SK-N-SH treated with all-trans-retinoic acid at 6 μM for 48 hours (cell line): ENCODE results near the gene CDC14A.

Experiments
- ARNTL ChIP-seq: fragments of 450-650 bp; formaldehyde crosslinking; IDR thresholded peaks from 2 replicates; pipeline ENCODE4 v1.5.0; 2020; ENCODE audit warnings: low read depth, mild to moderate bottlenecking, moderate library complexity, borderline replicate concordance
- OSR1 ChIP-seq: fragments of 250-450 bp; sonication (Bioruptor Pico); IDR thresholded peaks from 2 replicates; pipeline ENCODE4 v1.8.0; 2022; ENCODE audit warnings: moderate library complexity, mild to moderate bottlenecking, inconsistent platforms
- PATZ1 ChIP-seq: fragments of 250-450 bp; sonication (Bioruptor Pico); IDR thresholded peaks from 2 replicates; pipeline ENCODE4 v1.8.0; 2020; ENCODE audit warnings: mild to moderate bottlenecking, moderate library complexity, borderline replicate concordance
- PPARA ChIP-seq: fragments of 250-450 bp; sonication (Bioruptor Pico); IDR thresholded peaks from 2 replicates; pipeline ENCODE4 v1.5.0; 2020; ENCODE audit warnings: mild to moderate bottlenecking, borderline replicate concordance
- RARB ChIP-seq: fragments of 250-450 bp; sonication (Bioruptor Pico); IDR thresholded peaks from 2 replicates; pipeline ENCODE4 v1.8.0; 2021; ENCODE audit warnings: mild to moderate bottlenecking, moderate library complexity
- SNAI2 ChIP-seq: fragments of 250-450 bp; sonication (Bioruptor Pico); IDR thresholded peaks from 2 replicates; pipeline ENCODE4 v1.5.0; 2020; ENCODE audit warnings: mild to moderate bottlenecking, moderate library complexity
- TCF4 ChIP-seq: fragments of 250-450 bp; sonication (Bioruptor Pico); IDR thresholded peaks from 2 replicates; pipeline ENCODE4 v1.8.0; 2021; ENCODE audit warnings: mild to moderate bottlenecking, moderate library complexity, borderline replicate concordance
- TOX ChIP-seq: fragments of 250-450 bp; sonication (Bioruptor Pico); IDR thresholded peaks from 2 replicates; pipeline ENCODE4 v1.8.0; 2021; ENCODE audit warnings: mild to moderate bottlenecking, moderate library complexity, borderline replicate concordance
- TSHZ2 ChIP-seq: fragments of 250-450 bp; sonication (Bioruptor Pico); IDR thresholded peaks from 2 replicates; pipeline ENCODE4 v1.5.0; 2020; ENCODE audit warnings: mild to moderate bottlenecking, moderate library complexity
- ZC3H10 ChIP-seq: fragments of 250-450 bp; sonication (Bioruptor Pico); IDR thresholded peaks from 2 replicates; pipeline ENCODE4 v1.5.1; 2021; ENCODE audit warnings: mild to moderate bottlenecking, moderate library complexity
- ZFP3 ChIP-seq: fragments of 250-450 bp; sonication (Bioruptor Pico); IDR thresholded peaks from 2 replicates; pipeline ENCODE4 v1.5.0; 2020; ENCODE audit warnings: mild to moderate bottlenecking, moderate library complexity
- ZFP30 ChIP-seq: fragments of 450-650 bp; formaldehyde crosslinking; IDR thresholded peaks from 2 replicates; pipeline ENCODE4 v1.5.0; 2022; ENCODE audit warnings: mild to moderate bottlenecking, moderate library complexity
- ZNF8 ChIP-seq: fragments of 450-650 bp; formaldehyde crosslinking; IDR thresholded peaks from 2 replicates; pipeline ENCODE4 v1.5.0; 2020; ENCODE audit warnings: mild to moderate bottlenecking, moderate library complexity

- no peak for TF ChIP-seq PATZ1 (CRISPR knock-in tag)
- no peak for TF ChIP-seq ZNF8 (CRISPR knock-in tag)
- TF ChIP-seq PPARA (CRISPR knock-in tag): no peak
- no peak for TF ChIP-seq TCF4 (CRISPR knock-in tag)
- no peak for TF ChIP-seq ZFP3
- no peak for TF ChIP-seq TSHZ2 (CRISPR knock-in tag)
- TF ChIP-seq TOX (CRISPR knock-in tag): no peak
- no peak for TF ChIP-seq ZC3H10 (CRISPR knock-in tag)
- no peak for TF ChIP-seq RARB (CRISPR knock-in tag)
- TF ChIP-seq ARNTL (CRISPR knock-in tag): no peak
- TF ChIP-seq ZFP30: no peak
- no peak for TF ChIP-seq OSR1
- TF ChIP-seq SNAI2 (CRISPR knock-in tag): no peak
These were observed 8.6 kb downstream of the CDC14A start for GRCh38 chr1:100360790-100361510.
